Amygdala (tissue), 56 donors: ENCODE results near the gene WDPCP.

Source experiments
- DNase-seq, 56 donors: peaks; one replicate each; lab custom pipeline; 2025; lab: John Stamatoyannopoulos, UW

The WDPCP gene

GRCh38 chr2:63553049-63553448, 35.2 kb downstream of the WDPCP start:
- no peak for DNase-seq

GRCh38 chr2:63545023-63545422, 43.3 kb downstream of the WDPCP start:
- no peak for DNase-seq

DNA sequence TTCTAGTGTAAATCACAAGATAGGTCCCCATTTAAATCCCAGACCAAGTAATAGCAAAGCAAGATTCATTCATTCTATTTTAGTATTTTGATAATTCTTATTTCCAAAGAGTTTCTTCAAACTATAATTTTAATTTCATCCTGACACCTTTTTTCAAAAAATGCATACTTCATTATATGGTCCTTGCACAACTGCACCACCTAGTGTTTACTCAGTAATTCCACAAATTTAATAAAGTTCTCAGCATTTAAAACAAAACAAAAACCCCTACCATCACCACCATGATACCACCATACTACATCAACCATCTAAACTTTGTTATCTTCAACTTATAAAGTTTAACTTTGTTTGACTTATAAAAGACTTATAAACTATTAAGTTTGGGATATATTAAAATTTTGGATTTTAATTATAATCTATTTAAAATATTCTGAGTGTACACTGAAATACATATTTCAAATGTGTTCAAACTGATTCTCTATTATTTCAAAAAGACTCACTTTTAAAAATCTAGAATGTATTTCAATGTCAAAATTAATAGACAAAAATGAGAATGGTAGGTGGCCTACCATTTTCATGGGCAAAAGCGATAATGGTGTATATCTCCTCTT, 44.2 kb downstream of the WDPCP start:
- no peak for DNase-seq

DNA sequence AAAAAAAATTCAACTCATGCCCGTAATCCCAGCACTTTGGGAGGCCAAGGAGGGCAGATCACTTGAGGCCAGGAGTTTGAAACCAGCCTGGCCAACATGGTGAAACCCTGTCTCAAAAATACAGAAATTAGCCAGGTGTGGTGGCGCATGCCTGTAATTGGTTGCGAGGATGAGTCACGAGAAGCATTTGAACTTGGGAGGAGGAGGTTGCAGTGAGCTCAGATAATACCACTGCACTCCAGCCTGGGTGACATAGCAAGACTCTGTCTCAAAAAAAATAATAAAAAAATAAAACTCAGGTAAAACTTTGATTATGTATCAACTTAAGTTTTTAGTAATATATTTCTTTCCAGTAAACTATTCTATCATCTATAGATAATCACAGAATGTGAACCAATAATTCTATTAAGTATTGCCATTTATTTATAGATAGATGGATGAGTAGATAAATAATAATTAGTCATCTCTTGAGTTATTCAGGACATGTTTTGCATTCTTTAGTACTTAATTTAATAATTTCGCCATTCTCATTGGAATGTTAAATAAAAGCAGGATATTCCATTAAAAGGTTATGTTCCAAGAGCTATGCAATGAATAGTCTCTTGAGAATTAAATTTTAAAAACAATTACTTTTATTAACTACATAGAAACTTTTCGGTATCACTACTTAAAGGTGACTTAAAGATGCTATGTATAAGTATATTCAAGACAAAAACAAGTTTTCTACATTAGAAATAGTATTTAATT, 48.7 kb downstream of the WDPCP start:
- no peak for DNase-seq

DNA sequence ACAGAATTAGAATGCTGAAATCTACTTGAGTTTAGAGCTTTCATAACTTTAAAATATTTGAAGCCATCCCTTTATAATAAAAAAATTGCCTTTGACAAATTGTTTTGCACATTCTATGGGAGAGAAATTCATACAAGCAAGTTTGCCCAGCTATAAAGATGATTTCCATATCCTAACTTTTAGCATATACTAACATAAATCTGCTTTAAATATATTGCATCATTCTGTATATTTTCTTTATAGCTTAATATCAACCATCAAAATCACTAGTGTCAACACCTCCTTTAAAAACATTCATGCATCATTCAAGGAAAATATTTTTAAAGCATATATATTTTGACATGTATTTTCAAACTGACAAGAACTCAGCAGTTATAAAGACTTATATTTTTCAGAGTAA, 49.9 kb downstream of the WDPCP start:
- no peak for DNase-seq

GRCh38 chr2:63537306-63537705, 51.0 kb downstream of the WDPCP start:
- DNase-seq = no peak

- DNase-seq = no peak
Measured at GRCh38 chr2:63530704-63531279, 57.5 kb downstream of the WDPCP start.

GRCh38 chr2:63525905-63526304, 62.4 kb downstream of the WDPCP start:
- no peak for DNase-seq

GRCh38 chr2:63522950-63523349, 65.3 kb downstream of the WDPCP start:
- DNase-seq = no peak

GRCh38 chr2:63520793-63521192, 67.5 kb downstream of the WDPCP start:
- DNase-seq = no peak

DNA sequence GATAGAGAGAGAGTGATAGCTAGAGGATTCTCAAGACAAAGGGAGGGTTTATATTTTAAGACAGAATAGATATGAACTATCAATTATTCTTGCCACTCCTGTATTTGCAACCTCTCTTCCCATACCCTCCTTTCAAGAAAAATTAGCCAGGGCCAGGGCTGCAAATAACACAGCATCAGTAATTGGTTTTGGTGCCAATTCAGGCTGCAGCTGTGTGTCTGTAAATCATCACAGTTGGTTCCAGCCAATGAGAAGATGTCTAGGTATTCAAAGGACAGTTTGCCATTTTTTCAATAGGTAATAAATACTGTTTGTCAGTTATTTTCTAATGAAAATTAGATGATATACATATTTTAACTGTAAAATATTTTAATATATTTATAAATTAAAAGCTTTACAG, 73.5 kb downstream of the WDPCP start:
- DNase-seq = no peak

GRCh38 chr2:63514237-63514716, 74.0 kb downstream of the WDPCP start:
- DNase-seq = no peak

- DNase-seq = no peak
Measured at GRCh38 chr2:63506320-63506719, 82.0 kb downstream of the WDPCP start.

- no peak for DNase-seq
Measured at GRCh38 chr2:63503818-63504217, 84.5 kb downstream of the WDPCP start.

GRCh38 chr2:63500398-63500797, 87.9 kb downstream of the WDPCP start:
- DNase-seq = no peak

DNA sequence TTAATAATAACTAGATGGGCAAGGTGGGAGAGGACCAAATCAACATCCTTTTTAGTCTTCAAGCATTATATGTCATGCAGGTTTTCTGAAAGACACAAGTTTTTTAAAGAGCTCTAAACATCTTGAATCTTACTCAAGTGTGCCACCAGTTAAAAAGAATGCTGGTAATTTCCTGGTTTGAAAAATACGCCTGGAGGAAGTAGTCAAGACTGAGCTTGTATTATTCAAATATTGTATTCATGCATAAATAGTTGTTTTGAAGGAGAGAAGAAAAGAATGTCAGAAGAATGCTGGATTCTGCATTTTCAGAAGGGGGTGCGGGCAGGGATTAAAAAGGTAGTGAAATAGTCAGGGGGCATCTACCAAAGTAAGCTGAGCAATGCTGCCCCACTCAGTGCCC, 90.7 kb downstream of the WDPCP start:
- DNase-seq = no peak

DNA sequence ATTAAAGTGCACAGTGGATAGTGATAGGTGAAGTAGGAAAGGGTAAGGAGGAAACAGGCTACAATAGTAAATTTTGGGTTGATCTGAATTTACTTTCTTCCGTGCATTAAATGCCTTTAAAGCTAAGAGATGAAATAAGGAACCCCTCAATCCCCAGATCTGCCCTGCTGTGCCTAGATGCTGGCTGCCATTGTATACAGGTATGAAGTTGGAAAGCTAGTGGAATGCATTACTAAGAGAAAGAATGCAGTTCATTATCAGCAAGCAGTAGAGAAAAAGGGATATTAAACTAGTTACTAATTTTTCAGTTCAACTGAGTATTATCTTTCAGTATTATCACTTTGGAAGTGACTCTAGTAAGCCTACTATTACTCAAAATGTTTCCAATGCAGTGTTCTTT, 93.3 kb downstream of the WDPCP start:
- no peak for DNase-seq

- DNase-seq = no peak
Measured at GRCh38 chr2:63494100-63494499, 94.2 kb downstream of the WDPCP start.

DNA sequence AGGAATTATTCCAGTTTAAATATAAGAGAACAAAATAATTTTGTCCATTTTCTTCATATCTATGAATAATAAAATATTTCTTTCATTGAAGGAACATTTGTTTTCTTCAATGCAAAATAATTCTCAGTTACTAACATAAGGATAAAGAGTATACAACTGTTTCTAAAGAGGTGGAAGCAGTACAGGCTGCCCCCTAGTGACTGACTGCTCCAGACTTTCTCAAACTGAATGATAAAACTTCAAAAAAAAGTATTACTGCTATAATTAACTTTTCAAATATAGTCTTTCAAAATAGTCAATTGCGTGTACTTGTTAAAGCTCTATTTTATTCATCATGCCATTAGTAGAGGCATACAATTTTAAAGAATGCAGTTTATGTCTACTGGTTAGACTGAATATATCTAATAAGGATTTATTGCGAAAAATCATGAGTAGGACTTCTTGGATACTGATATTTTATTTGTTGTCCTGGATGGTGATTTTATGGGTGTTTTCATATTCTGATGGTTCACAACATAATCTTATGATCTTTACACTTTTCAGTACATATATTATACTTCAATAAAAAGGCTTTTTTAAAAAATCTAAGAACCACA, 100.1 kb downstream of the WDPCP start:
- DNase-seq = peak in 15 of 56 donors; percentile 1 to 66 (median 10)

- DNase-seq = no peak
Measured at GRCh38 chr2:63486861-63487290, 101.4 kb downstream of the WDPCP start.

DNA sequence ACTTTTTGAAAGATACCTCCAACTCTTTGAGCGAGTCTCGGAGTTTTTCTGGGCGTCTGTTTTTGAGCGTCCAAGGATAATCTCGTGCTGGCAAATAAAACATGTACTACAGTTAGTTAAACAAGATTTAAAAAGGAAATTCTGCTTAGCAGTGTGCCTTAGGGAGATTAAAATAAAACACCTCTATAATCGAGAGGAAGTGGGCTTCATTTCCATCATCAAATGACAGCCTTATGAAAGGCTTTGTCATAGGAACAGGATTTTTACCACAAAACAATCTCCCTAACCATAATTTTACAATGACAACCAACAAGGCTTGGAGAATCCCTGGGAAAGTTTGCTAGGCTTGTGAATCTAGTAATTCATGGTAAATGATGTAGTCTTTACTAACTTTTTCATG, 103.4 kb downstream of the WDPCP start:
- no peak for DNase-seq

DNA sequence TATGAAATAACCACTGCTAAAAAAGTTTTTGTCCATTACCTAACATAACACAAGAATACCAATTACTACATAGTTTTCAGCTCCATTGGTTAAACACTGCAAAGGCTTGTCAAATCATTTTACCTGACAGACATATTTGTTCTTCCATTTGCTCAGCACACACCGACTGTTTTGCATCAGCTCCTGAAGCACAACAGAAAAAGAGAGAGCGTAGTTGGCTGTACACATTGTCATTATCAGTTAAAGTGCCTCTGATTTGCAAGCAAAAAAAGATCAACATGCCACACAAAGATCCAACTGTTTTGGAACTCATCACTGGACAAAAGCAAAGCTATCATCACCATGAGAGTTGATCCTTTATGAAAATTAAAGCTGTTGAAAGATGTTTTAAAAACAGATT, 103.8 kb downstream of the WDPCP start:
- DNase-seq = no peak
